HCT116 (cell line): ENCODE results near the gene ZNF169. TPM values are rescaled to one million over a fixed set of nuclear protein-coding genes. Genes with fewer than 3 reads are reported as not detected.
"Not testable (repeated sequence)": the region's sequence is repeated elsewhere in the genome, so short reads cannot be mapped to it uniquely, and the experiment has no call there.

Source experiments
- ATAC-seq: fragments of 200-7000 bp; cut with Tn5 transposase; 2 replicates; pipeline ENCODE4 v1.9.1; 2020; ENCODE audit warnings: mild to moderate bottlenecking, moderate library complexity
- BruUV-seq: library from RNA; stranded (reverse); fragments of 400-500 nt; replicated peaks from 2 replicates; lab custom pipeline; 2021; lab: Mats Ljungman, UMichigan
- CTCF ChIA-PET: fragments of 300-600 bp; sonication (Branson Sonifier 250); formaldehyde crosslinking; loops from one replicate; lab custom pipeline; 2021; ENCODE audit warnings: antibody characterized with exemption; lab: Charles Lee
- POLR2A ChIA-PET: fragments of 300-600, 350-600 bp; sonication (Branson Sonifier 250); formaldehyde crosslinking; loops from one replicate; lab custom pipeline; 2021; ENCODE audit warnings: antibody characterized with exemption; lab: Charles Lee
- RAD21 ChIA-PET, 2 experiments: fragments of 300-600 bp; sonication (Branson Sonifier 250); formaldehyde crosslinking; loops; one replicate each; lab custom pipeline; 2023; ENCODE audit warnings: low total read pairs in 2 of 2; ENCODE audit not compliant: uncharacterized antibody in 2 of 2, unreplicated experiment in 2 of 2, low non-redundant PET in 1 of 2; lab: Charles Lee
- DNase-seq: peaks from one replicate; pipeline ENCODE4 v3.0.0-alpha.2; 2010; ENCODE audit warnings: low read depth, low spot score
- H2AFZ ChIP-seq: fragments of 200-600 bp; shearing (Covaris generic), sonication (generic); 2 replicates; pipeline ENCODE4 v1.6.1; 2017; ENCODE audit warnings: low read depth, mixed run types, mixed read lengths, antibody characterized with exemption, low read length; ENCODE audit not compliant: poor library complexity, severe bottlenecking
- H3K27ac ChIP-seq: 2 replicates; pipeline ENCODE4 v1.5.1; 2012; ENCODE audit warnings: low read depth, low read length
- H3K27me3 ChIP-seq: fragments of 200-600 bp; sonication (generic); 2 replicates; pipeline ENCODE4 v1.6.1; 2016; ENCODE audit warnings: mixed run types, low read length, mixed read lengths; ENCODE audit not compliant: insufficient read depth
- H3K36me3 ChIP-seq, 2 experiments: fragments of 200-500 bp in 1 of 2; fragments of 200-600 bp in 1 of 2; sonication (Bioruptor generic) in 1 of 2; sonication (generic) in 1 of 2; 2 replicates each; pipeline versions ENCODE4 v1.5.1 to v1.6.1; 2014 to 2016; ENCODE audit warnings: low read length in 2 of 2, inconsistent platforms in 1 of 2, mixed read lengths in 1 of 2, mixed run types in 1 of 2; ENCODE audit not compliant: insufficient read depth in 2 of 2, control insufficient read depth in 1 of 2
- H3K4me1 ChIP-seq, 2 experiments: fragments of 200-600 bp in 1 of 2; sonication (generic) in 1 of 2; 2 replicates each; pipeline versions ENCODE4 v1.5.1 to v1.6.1; 2012 to 2017; ENCODE audit warnings: low read length in 2 of 2, inconsistent platforms in 1 of 2, mild to moderate bottlenecking in 1 of 2, mixed read lengths in 1 of 2, mixed run types in 1 of 2, moderate library complexity in 1 of 2; ENCODE audit not compliant: insufficient read depth in 2 of 2, control insufficient read depth in 1 of 2
- H3K4me2 ChIP-seq: fragments of 200-600 bp; sonication (generic); 2 replicates; pipeline ENCODE4 v1.6.1; 2017; ENCODE audit warnings: mixed run types, low read length, mixed read lengths
- H3K4me3 ChIP-seq, 2 experiments: fragments of 200-600 bp in 1 of 2; sonication (generic) in 1 of 2; replicated peaks in 1 of 2; 2 replicates each; pipeline ENCODE4 v1.5.1; 2011 to 2016; ENCODE audit warnings: low read length in 2 of 2, control low read depth in 1 of 2, low read depth in 1 of 2, mild to moderate bottlenecking in 1 of 2, mixed read lengths in 1 of 2, mixed run types in 1 of 2
- H3K79me2 ChIP-seq: fragments of 200-600 bp; sonication (generic); 2 replicates; pipeline ENCODE4 v1.6.1; 2017; ENCODE audit warnings: mild to moderate bottlenecking, mixed run types, low read length, moderate library complexity, mixed read lengths; ENCODE audit not compliant: insufficient read depth
- H3K9ac ChIP-seq: fragments of 200-600 bp; sonication (generic); 2 replicates; pipeline ENCODE4 v1.6.1; 2016; ENCODE audit warnings: low read length, mixed read lengths
- H3K9me2 ChIP-seq: fragments of 200-600 bp; sonication (generic), shearing (Covaris generic); 2 replicates; pipeline ENCODE4 v1.6.1; 2017; ENCODE audit warnings: mixed run types, mild to moderate bottlenecking, moderate library complexity; ENCODE audit not compliant: insufficient read depth
- H3K9me3 ChIP-seq, 2 experiments: fragments of 200-500 bp in 1 of 2; fragments of 200-600 bp in 1 of 2; sonication (Bioruptor generic) in 1 of 2; sonication (generic) in 1 of 2; 2 replicates each; pipeline ENCODE4 v1.6.1; 2014 to 2017; ENCODE audit warnings: low read length in 2 of 2, mixed read lengths in 2 of 2, inconsistent platforms in 1 of 2, low read depth in 1 of 2, mild to moderate bottlenecking in 1 of 2, mixed run types in 1 of 2, moderate library complexity in 1 of 2; ENCODE audit not compliant: control insufficient read depth in 1 of 2, insufficient read depth in 1 of 2
- H4K20me1 ChIP-seq: fragments of 200-600 bp; sonication (generic), shearing (Covaris generic); 2 replicates; pipeline ENCODE4 v1.6.1; 2017; ENCODE audit warnings: mixed run types, mild to moderate bottlenecking, moderate library complexity; ENCODE audit not compliant: insufficient read depth
- MAX ChIP-seq: IDR thresholded peaks from 2 replicates; pipeline ENCODE4 v1.6.1; 2012
- POLR2AphosphoS5 ChIP-seq: IDR thresholded peaks from 2 replicates; pipeline ENCODE4 v1.6.1; 2011; ENCODE audit warnings: mild to moderate bottlenecking, low read depth, low read length, moderate library complexity
- SIN3A ChIP-seq: IDR thresholded peaks from 2 replicates; pipeline ENCODE4 v1.6.1; 2012; ENCODE audit warnings: low read depth
- intact Hi-C: fragments of 100-400 bp; cut with micrococcal nuclease; formaldehyde crosslinking; loops from 2 replicates; pipeline ENCODE4 v1.10.0; 2022
- total RNA-seq: library from RNA; stranded (reverse); gene quantifications from one replicate; pipeline ENCODE4 v1.2.1, GENCODE V29; 2021; ENCODE audit not compliant: unreplicated experiment

ZNF169 gene
- total RNA-seq, 1 experiment from 2014 or later, result 5.4 TPM

- Histone ChIP-seq H3K4me2 (no peak overlapping the region), H3K9me3 (no peaks in the 10 kb centered on the region)
- ATAC-seq, result no peak
- intact Hi-C loops, result no loop called here
- no peak for TF ChIP-seq MAX
- no peak for TF ChIP-seq SIN3A
- TF ChIP-seq POLR2AphosphoS5, result no peak
- TF ChIP-seq, all 23 proteins: peak for 0
- H3K36me3 ChIP-seq, result no peaks in the 10 kb centered on the region
- no peaks in the 10 kb centered on the region for H3K79me2 ChIP-seq
- no TSS peak for BruUV-seq
- H3K27ac ChIP-seq, result no peak overlapping the region
- no peaks in the 10 kb centered on the region for H3K27me3 ChIP-seq
- ChIA-PET POLR2A (no interaction called here), CTCF (no interaction called here), RAD21 (no interaction called here)
- no peak for DNase-seq
- no peak overlapping the region for H3K9ac ChIP-seq
- peaks cover 2 to 13% of the 10 kb centered on the region in 2 experiments; a peak in 1 of 4 replicates for H3K4me1 ChIP-seq
- no peaks in the 10 kb centered on the region for H4K20me1 ChIP-seq
- no peak overlapping the region for H2AFZ ChIP-seq
- H3K9me2 ChIP-seq, result no peaks in the 10 kb centered on the region
- H3K4me3 ChIP-seq, result no peak overlapping the region
These were observed 44.2 kb downstream of the ZNF169 start for GRCh38 chr9:94303321-94303720.

GRCh38 chr9:94315034-94315984, 56.2 kb downstream of the ZNF169 start:
- H3K27ac ChIP-seq, H3K36me3 ChIP-seq, H3K9me3 ChIP-seq, BruUV-seq, intact Hi-C loops, H3K9ac ChIP-seq, DNase-seq, H4K20me1 ChIP-seq, H3K4me3 ChIP-seq, POLR2A ChIA-PET, H3K27me3 ChIP-seq, H3K4me1 ChIP-seq, RAD21 ChIA-PET, H3K4me2 ChIP-seq, H3K79me2 ChIP-seq, H2AFZ ChIP-seq, H3K9me2 ChIP-seq, CTCF ChIA-PET: not testable (repeated sequence)
- ATAC-seq, result peak; percentile 83

GRCh38 chr9:94316236-94316635, 57.1 kb downstream of the ZNF169 start:
- intact Hi-C loops, result not testable (repeated sequence)

GRCh38 chr9:94317949-94318657, 59.0 kb downstream of the ZNF169 start:
- intact Hi-C loops, H3K4me2 ChIP-seq, POLR2A ChIA-PET, H3K4me1 ChIP-seq, H2AFZ ChIP-seq, H3K9me3 ChIP-seq, H3K9ac ChIP-seq, H3K27me3 ChIP-seq, H3K27ac ChIP-seq, H3K9me2 ChIP-seq, RAD21 ChIA-PET, H4K20me1 ChIP-seq, H3K79me2 ChIP-seq, BruUV-seq, H3K36me3 ChIP-seq, CTCF ChIA-PET, DNase-seq, H3K4me3 ChIP-seq, ATAC-seq: not testable (repeated sequence)

More at GRCh38 chr9:94316236-94316635, 57.1 kb downstream of the ZNF169 start:
- POLR2A ChIA-PET, BruUV-seq, ATAC-seq, CTCF ChIA-PET, H3K9ac ChIP-seq, DNase-seq, H2AFZ ChIP-seq, H3K27me3 ChIP-seq, H3K79me2 ChIP-seq, H3K4me3 ChIP-seq, H3K9me2 ChIP-seq, RAD21 ChIA-PET, H3K36me3 ChIP-seq, H3K4me1 ChIP-seq, H4K20me1 ChIP-seq, H3K27ac ChIP-seq, H3K9me3 ChIP-seq, H3K4me2 ChIP-seq: not testable (repeated sequence)
